ENCODE measurements around the gene RARG. TPM values are rescaled to one million over a fixed set of nuclear protein-coding genes. Genes with fewer than 3 reads are reported as not detected.

Gene RARG
- total RNA-seq, 1 donor from 2014 or later, result 0.27 TPM

- Mint-ChIP-seq H3K4me3 (ENCODE audit: unreplicated experiment) (no peak overlapping the region), H3K27ac (ENCODE audit: unreplicated experiment) (no peak overlapping the region), H3K9me3 (ENCODE audit: unreplicated experiment) (peaks cover 3% of the 10 kb centered on the region), H3K27me3 (ENCODE audit: unreplicated experiment) (peaks cover 27% of the 10 kb centered on the region), H3K4me1 (ENCODE audit: low read depth, unreplicated experiment) (peaks cover 2% of the 10 kb centered on the region), H3K36me3 (ENCODE audit: unreplicated experiment) (no peaks in the 10 kb centered on the region)
- no peak for TF ChIP-seq CTCF (IDR thresholded peaks at IDR 0.05; ENCODE audit: partially characterized antibody, unreplicated experiment)
- DNase-seq, result no peak
Measured at GRCh38 chr12:53194973-53195372, 37.0 kb downstream of the RARG start.

GRCh38 chr12:53193985-53194716 lies 37.9 kb downstream of the RARG start:
- peaks cover 26% of the 10 kb centered on the region for H3K27me3 Mint-ChIP-seq (ENCODE audit: unreplicated experiment)
- H3K27ac Mint-ChIP-seq (ENCODE audit: unreplicated experiment), result no peak overlapping the region
- no peak for DNase-seq
- peaks cover 2% of the 10 kb centered on the region for H3K4me1 Mint-ChIP-seq (ENCODE audit: low read depth, unreplicated experiment)
- H3K4me3 Mint-ChIP-seq (ENCODE audit: unreplicated experiment), result no peak overlapping the region
- peaks cover 3% of the 10 kb centered on the region for H3K9me3 Mint-ChIP-seq (ENCODE audit: unreplicated experiment)
- no peaks in the 10 kb centered on the region for H3K36me3 Mint-ChIP-seq (ENCODE audit: unreplicated experiment)
- TF ChIP-seq CTCF (IDR thresholded peaks at IDR 0.05; ENCODE audit: partially characterized antibody, unreplicated experiment), result no peak

- Mint-ChIP-seq H3K9me3 (ENCODE audit: unreplicated experiment) (peaks cover 3% of the 10 kb centered on the region), H3K4me1 (ENCODE audit: low read depth, unreplicated experiment) (peaks cover 2% of the 10 kb centered on the region)
Measured at GRCh38 chr12:53193040-53193439, 39.0 kb downstream of the RARG start.

GRCh38 chr12:53192531-53193021 lies 39.4 kb downstream of the RARG start:
- peaks cover 2% of the 10 kb centered on the region for H3K4me1 Mint-ChIP-seq (ENCODE audit: low read depth, unreplicated experiment)
- DNase-seq, result no peak
- H3K4me3 Mint-ChIP-seq (ENCODE audit: unreplicated experiment), result no peak overlapping the region
- H3K9me3 Mint-ChIP-seq (ENCODE audit: unreplicated experiment), result peaks cover 3% of the 10 kb centered on the region
- no peak for TF ChIP-seq CTCF (IDR thresholded peaks at IDR 0.05; ENCODE audit: partially characterized antibody, unreplicated experiment)
- H3K27ac Mint-ChIP-seq (ENCODE audit: unreplicated experiment), result no peak overlapping the region
- no peaks in the 10 kb centered on the region for H3K36me3 Mint-ChIP-seq (ENCODE audit: unreplicated experiment)
- peaks cover 17% of the 10 kb centered on the region for H3K27me3 Mint-ChIP-seq (ENCODE audit: unreplicated experiment)

More at GRCh38 chr12:53193040-53193439, 39.0 kb downstream of the RARG start:
- no peak for DNase-seq
- Mint-ChIP-seq H3K4me3 (ENCODE audit: unreplicated experiment) (no peak overlapping the region), H3K36me3 (ENCODE audit: unreplicated experiment) (no peaks in the 10 kb centered on the region), H3K27me3 (ENCODE audit: unreplicated experiment) (peaks cover 20% of the 10 kb centered on the region), H3K27ac (ENCODE audit: unreplicated experiment) (no peak overlapping the region)
- no peak for TF ChIP-seq CTCF (IDR thresholded peaks at IDR 0.05; ENCODE audit: partially characterized antibody, unreplicated experiment)

GRCh38 chr12:53191885-53192530 lies 40.0 kb downstream of the RARG start:
- peaks cover 14% of the 10 kb centered on the region for H3K27me3 Mint-ChIP-seq (ENCODE audit: unreplicated experiment)
- TF ChIP-seq CTCF (IDR thresholded peaks at IDR 0.05; ENCODE audit: partially characterized antibody, unreplicated experiment), result no peak
- no peaks in the 10 kb centered on the region for H3K36me3 Mint-ChIP-seq (ENCODE audit: unreplicated experiment)
- no peak for DNase-seq
- peaks cover 3% of the 10 kb centered on the region for H3K9me3 Mint-ChIP-seq (ENCODE audit: unreplicated experiment)
- peaks cover 2% of the 10 kb centered on the region for H3K4me1 Mint-ChIP-seq (ENCODE audit: low read depth, unreplicated experiment)
- no peak overlapping the region for H3K4me3 Mint-ChIP-seq (ENCODE audit: unreplicated experiment)
- H3K27ac Mint-ChIP-seq (ENCODE audit: unreplicated experiment), result no peak overlapping the region

Data from glutamatergic neuron (in vitro differentiated cells).